Urinary bladder (tissue), 2 donors: ENCODE results near the gene MYH13. TPM values are rescaled to one million over a fixed set of nuclear protein-coding genes. Genes with fewer than 3 reads are reported as not detected.

Source experiments
- polyA plus RNA-seq: library from polyadenylated mRNA; stranded (reverse); fragments of 200-250 nt; gene quantifications from one replicate; pipeline ENCODE4 v1.2.3, GENCODE V29; 2013
- total RNA-seq: library from RNA; depleted of rRNA; stranded (reverse); fragments of >200 nt; gene quantifications from one replicate; pipeline ENCODE4 v1.2.3, GENCODE V29; 2014
- donor health status: healthy.

MYH13 gene
- total and polyA plus RNA-seq, 2 donors, result 0.01 to 0.05 TPM

Other genes with a start within 250 kb of the MYH13 start
- 86.7 TPM for gene GAS7, start 174.4 kb downstream of the MYH13 start, total RNA-seq
- 32.7 TPM for gene GAS7, start 174.4 kb downstream of the MYH13 start, polyA plus RNA-seq
- 69.6 TPM for gene MYH8, start 48.9 kb upstream of the MYH13 start, total RNA-seq
- gene MYH8, start 48.9 kb upstream of the MYH13 start, polyA plus RNA-seq, result not detected
- gene MYH4, start 96.6 kb upstream of the MYH13 start, total RNA-seq, result 0.37 TPM
- gene MYH4, start 96.6 kb upstream of the MYH13 start, polyA plus RNA-seq, result not detected
- 0.21 TPM for gene MYH1, start 145.5 kb upstream of the MYH13 start, total RNA-seq
- not detected for gene MYH1, start 145.5 kb upstream of the MYH13 start, polyA plus RNA-seq
- 1.7 TPM for gene MYH2, start 176.7 kb upstream of the MYH13 start, total RNA-seq
- 0.15 TPM for gene MYH2, start 176.7 kb upstream of the MYH13 start, polyA plus RNA-seq